ENCODE results near the gene KBTBD7. TPM values are rescaled to one million over a fixed set of nuclear protein-coding genes. Genes with fewer than 3 reads are reported as not detected.

Gene KBTBD7
- polyA plus RNA-seq, 1 of the 3 experiments (the other 2 are of a cell fraction) = 1.3 TPM

GRCh38 chr13:41231786-41232185 is 37.4 kb upstream of the KBTBD7 start:
- POLR2A ChIA-PET = no interaction called here
- H3K4me2 ChIP-seq = no peak overlapping the region
- WGBS (ENCODE audit: low lambda C conversion rate) = 99% methylated on average over 3 of the region's 3 CpGs

More at GRCh38 chr13:41231786-41232185, 37.4 kb upstream of the KBTBD7 start:
- Histone ChIP-seq H4K20me1 (ENCODE audit: insufficient read depth) (no peaks in the 10 kb centered on the region), H3K9me2 (no peaks in the 10 kb centered on the region), H3K79me2 (ENCODE audit: insufficient read depth) (no peaks in the 10 kb centered on the region), H3K9me3 (no peaks in the 10 kb centered on the region), H3F3A (replicated peaks; ENCODE audit: insufficient read depth) (no peaks in the 10 kb centered on the region), H3K4me1 (ENCODE audit: control insufficient read depth in 1 of 2, insufficient read depth in 2 of 2, low read depth in 1 of 2, low read length in 1 of 2) (no peaks in the 10 kb centered on the region), H3K27ac (ENCODE audit: low read depth in 2 of 2, low read length in 1 of 2) (no peak overlapping the region), H3K36me3 (replicated peaks in 1 of 2; ENCODE audit: control insufficient read depth in 1 of 2, insufficient read depth in 2 of 2, low read length in 1 of 2) (peaks cover 0 to 28% of the 10 kb centered on the region in 2 experiments), H3K27me3 (ENCODE audit: insufficient read depth) (no peaks in the 10 kb centered on the region), H2AFZ (ENCODE audit: low read depth) (no peak overlapping the region), H3K9ac (no peak overlapping the region), H3K4me3 (ENCODE audit: low read depth in 2 of 2, low read length in 1 of 2) (no peak overlapping the region)
- no peak for DNase-seq
- CTCF ChIA-PET = interaction anchor here (1.2 to 2.1 kb wide), 3 partner anchors 9 to 158 kb away, joined by 3 to 11 read pairs (median 3); no protein-coding TSS in a partner anchor
- TF ChIP-seq TAF1 (IDR thresholded peaks at IDR 0.05; ENCODE audit: borderline replicate concordance, low read depth, low read length) (no peak), POLR2AphosphoS5 (IDR thresholded peaks at IDR 0.05; ENCODE audit: low read depth, low read length) (no peak), YY1 (IDR thresholded peaks at IDR 0.05; ENCODE audit: low read depth) (no peak), SIN3A (IDR thresholded peaks at IDR 0.05; ENCODE audit: borderline replicate concordance, low read depth, low read length) (no peak), NRF1 (IDR thresholded peaks at IDR 0.05; ENCODE audit: low read depth, low read length) (no peak), MXI1 (IDR thresholded peaks at IDR 0.05; ENCODE audit: low read depth, low read length) (no peak), SMC3 (IDR thresholded peaks at IDR 0.05; ENCODE audit: low read depth, low read length) (no peak), CTCF (IDR thresholded peaks at IDR 0.05) (no peak), GATA2 (CRISPR knock-in tag; IDR thresholded peaks at IDR 0.05) (no peak), PBX3 (IDR thresholded peaks at IDR 0.05) (no peak), MEF2A (IDR thresholded peaks at IDR 0.05; ENCODE audit: borderline replicate concordance, low read depth) (no peak), CHD2 (IDR thresholded peaks at IDR 0.05; ENCODE audit: low read length, partially characterized antibody) (no peak), RAD21 (IDR thresholded peaks at IDR 0.05; ENCODE audit: low read length) (no peak), USF2 (IDR thresholded peaks at IDR 0.05; ENCODE audit: borderline replicate concordance, low read depth, low read length) (no peak), RFX5 (IDR thresholded peaks at IDR 0.05; ENCODE audit: low read length) (no peak), ELF1 (IDR thresholded peaks at IDR 0.05) (no peak), FOXJ3 (CRISPR knock-in tag; IDR thresholded peaks at IDR 0.05) (no peak)
